ENCODE data around the gene IGFBP5. TPM values are rescaled to one million over a fixed set of nuclear protein-coding genes. Genes with fewer than 3 reads are reported as not detected.
A peak's percentile ranks its signal among the peaks of the same experiment; 100 is the strongest.

IGFBP5 gene
- total RNA-seq, 1 experiment from 2014 or later: 0.20 TPM

DNA sequence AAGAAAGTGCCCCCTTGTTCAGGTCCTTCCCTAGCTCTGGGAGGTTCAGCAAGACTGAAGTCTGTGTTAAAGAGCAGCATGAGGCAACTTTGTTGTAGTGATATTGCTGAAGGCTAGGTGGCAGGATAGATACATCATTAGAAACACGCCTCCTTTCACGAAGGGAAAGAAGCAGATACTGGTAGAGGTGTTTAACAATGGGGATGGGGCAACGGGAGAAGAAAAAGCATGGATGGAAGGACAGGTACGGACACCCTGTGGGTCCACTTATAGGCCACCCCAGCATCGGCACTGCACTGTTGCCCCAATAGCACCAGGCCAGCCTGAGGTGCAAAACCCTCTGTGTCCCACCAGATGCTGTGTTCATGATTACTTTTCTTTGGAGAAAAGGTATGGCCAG lies 3.5 kb upstream of the IGFBP5 start:
- CTCF ChIA-PET: interaction anchor here (0.6 to 2.2 kb wide), 6 partner anchors 22 to 1014 kb away, joined by 3 to 7 read pairs (median 4); no protein-coding TSS in a partner anchor
- Mint-ChIP-seq H3K27ac (ENCODE audit: unreplicated experiment) (no peak overlapping the region), H3K4me1 (ENCODE audit: low read depth, unreplicated experiment) (peaks cover 6% of the 10 kb centered on the region), H3K36me3 (ENCODE audit: insufficient read depth, unreplicated experiment) (no peaks in the 10 kb centered on the region), H3K27me3 (ENCODE audit: insufficient read depth, unreplicated experiment) (peaks cover 16% of the 10 kb centered on the region), H3K9me3 (ENCODE audit: unreplicated experiment) (no peaks in the 10 kb centered on the region), H3K4me3 (ENCODE audit: unreplicated experiment) (no peak overlapping the region)
- peaks cover 6% of the 10 kb centered on the region; the same call in 1 of the 2 replicates for H3K4me1 ChIP-seq
- POLR2A ChIA-PET: interaction anchor here (0.6 kb wide), 1 partner anchor 144 kb away, joined by 3 read pairs; no protein-coding TSS in a partner anchor
- no peak overlapping the region for H3K4me3 ChIP-seq (ENCODE audit: low read depth, low read length)
- DNase-seq: peak in 1 of 2 experiments; percentile 55
- H3K36me3 ChIP-seq (ENCODE audit: control insufficient read depth, insufficient read depth, low read length): no peaks in the 10 kb centered on the region
- TF ChIP-seq, protein P1, sequence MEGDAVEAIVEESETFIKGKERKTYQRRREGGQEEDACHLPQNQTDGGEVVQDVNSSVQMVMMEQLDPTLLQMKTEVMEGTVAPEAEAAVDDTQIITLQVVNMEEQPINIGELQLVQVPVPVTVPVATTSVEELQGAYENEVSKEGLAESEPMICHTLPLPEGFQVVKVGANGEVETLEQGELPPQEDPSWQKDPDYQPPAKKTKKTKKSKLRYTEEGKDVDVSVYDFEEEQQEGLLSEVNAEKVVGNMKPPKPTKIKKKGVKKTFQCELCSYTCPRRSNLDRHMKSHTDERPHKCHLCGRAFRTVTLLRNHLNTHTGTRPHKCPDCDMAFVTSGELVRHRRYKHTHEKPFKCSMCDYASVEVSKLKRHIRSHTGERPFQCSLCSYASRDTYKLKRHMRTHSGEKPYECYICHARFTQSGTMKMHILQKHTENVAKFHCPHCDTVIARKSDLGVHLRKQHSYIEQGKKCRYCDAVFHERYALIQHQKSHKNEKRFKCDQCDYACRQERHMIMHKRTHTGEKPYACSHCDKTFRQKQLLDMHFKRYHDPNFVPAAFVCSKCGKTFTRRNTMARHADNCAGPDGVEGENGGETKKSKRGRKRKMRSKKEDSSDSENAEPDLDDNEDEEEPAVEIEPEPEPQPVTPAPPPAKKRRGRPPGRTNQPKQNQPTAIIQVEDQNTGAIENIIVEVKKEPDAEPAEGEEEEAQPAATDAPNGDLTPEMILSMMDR (IDR thresholded peaks at IDR 0.05; ENCODE audit: insufficient read depth in 1 of 2, low read depth in 1 of 2, low read length in 1 of 2, severe bottlenecking in 1 of 2, unreplicated experiment in 1 of 2): peak; percentile 69 to 80
- BruUV-seq (replicated peaks): no TSS peak
- no peaks in the 10 kb centered on the region; the same call in 1 of the 2 replicates for H3K27me3 ChIP-seq (replicated peaks; ENCODE audit: control insufficient read depth, insufficient read depth, low read length)
- H3K9me3 ChIP-seq: no peaks in the 10 kb centered on the region
- intact Hi-C loops (cut with micrococcal nuclease; ENCODE audit: unreplicated experiment): loop anchor here (1.0 to 10.0 kb wide), 7 partner anchors 78 to 1014 kb away; no protein-coding TSS in a partner anchor

DNA sequence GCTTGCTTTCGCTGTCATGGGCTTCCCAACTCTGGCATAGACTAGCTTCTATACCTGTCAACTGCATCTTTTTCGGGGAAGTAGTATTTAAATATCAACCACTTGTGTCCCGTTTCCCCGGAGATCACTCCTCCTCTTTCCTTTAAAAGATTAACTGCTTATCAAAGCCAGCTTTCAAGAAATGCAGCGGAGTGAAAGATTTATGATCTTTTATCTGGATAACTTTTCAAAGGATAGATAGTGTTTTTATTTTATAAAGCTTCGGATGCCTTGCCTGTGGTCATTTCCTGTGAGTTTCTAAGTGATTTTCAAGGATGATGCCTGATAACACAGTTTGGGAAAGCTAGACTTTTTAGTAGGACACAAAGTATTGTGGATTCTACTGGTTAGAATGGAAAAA lies 2.9 kb upstream of the IGFBP5 start:
- H3K4me1 Mint-ChIP-seq (ENCODE audit: low read depth, unreplicated experiment): peaks cover 6% of the 10 kb centered on the region
- TF ChIP-seq, protein P1 (IDR thresholded peaks at IDR 0.05; ENCODE audit: insufficient read depth in 1 of 2, low read depth in 1 of 2, low read length in 1 of 2, severe bottlenecking in 1 of 2, unreplicated experiment in 1 of 2): no peak

DNA sequence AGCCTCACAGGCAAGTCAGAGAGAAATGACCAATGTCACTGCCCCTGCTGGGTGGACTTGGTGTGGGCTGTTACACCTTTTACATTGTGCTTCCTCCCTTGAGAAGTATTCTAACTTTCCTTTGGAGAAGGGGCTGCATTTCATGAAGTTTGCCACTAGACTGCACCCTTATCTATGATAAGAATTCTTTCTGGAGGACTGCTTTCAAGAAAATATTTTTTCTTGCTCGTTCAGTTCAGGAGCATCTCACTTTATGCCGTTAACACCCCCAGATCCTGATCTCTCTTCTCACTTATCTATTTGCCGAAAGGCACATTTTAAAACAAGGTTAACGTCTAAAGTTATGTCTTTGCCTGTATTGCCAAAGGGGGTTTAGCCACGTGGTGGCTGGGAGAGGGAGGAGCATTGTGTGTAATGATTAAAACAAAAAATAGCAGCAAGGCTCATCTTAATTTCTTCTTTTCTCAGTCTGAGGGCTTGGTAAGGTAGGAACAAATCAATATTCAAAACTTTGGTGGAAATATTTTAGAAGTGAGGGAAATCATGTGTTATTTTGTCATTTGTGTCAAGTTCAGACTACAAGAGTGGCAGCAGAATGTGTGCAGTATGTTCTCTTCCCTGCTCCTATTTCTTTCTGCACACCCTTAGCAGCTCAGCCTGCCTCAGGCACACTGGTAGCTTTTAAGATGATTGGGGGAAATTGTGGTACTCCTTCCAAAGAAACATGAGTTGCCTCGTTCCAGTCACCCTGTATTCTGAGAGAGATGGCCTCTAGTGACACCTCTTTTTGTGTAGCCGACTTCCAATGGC lies 1.6 kb upstream of the IGFBP5 start:
- Histone ChIP-seq H3K9me3 (no peaks in the 10 kb centered on the region), H3K27me3 (replicated peaks; ENCODE audit: control insufficient read depth, insufficient read depth, low read length) (no peaks in the 10 kb centered on the region; the same call in 1 of the 2 replicates), H3K4me3 (ENCODE audit: low read depth, low read length) (no peak overlapping the region), H3K36me3 (ENCODE audit: control insufficient read depth, insufficient read depth, low read length) (no peaks in the 10 kb centered on the region), H3K4me1 (peaks cover 6% of the 10 kb centered on the region; the same call in 1 of the 2 replicates)
- POLR2A ChIA-PET: no interaction called here
- no peaks in the 10 kb centered on the region for H3K36me3 Mint-ChIP-seq (ENCODE audit: insufficient read depth, unreplicated experiment)
- H3K4me1 Mint-ChIP-seq (ENCODE audit: low read depth, unreplicated experiment): peaks cover 17% of the 10 kb centered on the region
- H3K27me3 Mint-ChIP-seq (ENCODE audit: insufficient read depth, unreplicated experiment): peaks cover 19% of the 10 kb centered on the region
- H3K27ac Mint-ChIP-seq (ENCODE audit: unreplicated experiment): no peak overlapping the region
- CTCF ChIA-PET: interaction anchor here (0.7 to 2.2 kb wide), 2 partner anchors 470 to 814 kb away, joined by 3 to 7 read pairs; no protein-coding TSS in a partner anchor
- TF ChIP-seq, protein P1 (IDR thresholded peaks at IDR 0.05; ENCODE audit: insufficient read depth in 1 of 2, low read depth in 1 of 2, low read length in 1 of 2, severe bottlenecking in 1 of 2, unreplicated experiment in 1 of 2): peak; percentile 30 to 56
- no peaks in the 10 kb centered on the region for H3K9me3 Mint-ChIP-seq (ENCODE audit: unreplicated experiment)
- no TSS peak for BruUV-seq (replicated peaks)
- intact Hi-C loops (cut with micrococcal nuclease; ENCODE audit: unreplicated experiment): loop anchor here (1.0 to 10.0 kb wide), 4 partner anchors 285 to 800 kb away; no protein-coding TSS in a partner anchor
- no peak overlapping the region for H3K4me3 Mint-ChIP-seq (ENCODE audit: unreplicated experiment)
- DNase-seq: peak in 1 of 2 experiments; percentile 33

More for the DNA sequence above, 2.9 kb upstream of the IGFBP5 start:
- no TSS peak for BruUV-seq (replicated peaks)
- no peak for DNase-seq
- Histone ChIP-seq H3K9me3 (no peaks in the 10 kb centered on the region), H3K27me3 (replicated peaks; ENCODE audit: control insufficient read depth, insufficient read depth, low read length) (no peaks in the 10 kb centered on the region; the same call in 1 of the 2 replicates), H3K4me3 (ENCODE audit: low read depth, low read length) (no peak overlapping the region), H3K4me1 (peaks cover 6% of the 10 kb centered on the region; the same call in 1 of the 2 replicates), H3K36me3 (ENCODE audit: control insufficient read depth, insufficient read depth, low read length) (no peaks in the 10 kb centered on the region)
- Mint-ChIP-seq H3K36me3 (ENCODE audit: insufficient read depth, unreplicated experiment) (no peaks in the 10 kb centered on the region), H3K27me3 (ENCODE audit: insufficient read depth, unreplicated experiment) (peaks cover 16% of the 10 kb centered on the region), H3K4me3 (ENCODE audit: unreplicated experiment) (no peak overlapping the region), H3K27ac (ENCODE audit: unreplicated experiment) (no peak overlapping the region), H3K9me3 (ENCODE audit: unreplicated experiment) (no peaks in the 10 kb centered on the region)
- ChIA-PET POLR2A (interaction anchor here (0.6 kb wide), 1 partner anchor 145 kb away, joined by 3 read pairs; no protein-coding TSS in a partner anchor), CTCF (interaction anchor here (0.7 to 2.2 kb wide), 5 partner anchors 284 to 1015 kb away, joined by 3 to 7 read pairs (median 5); no protein-coding TSS in a partner anchor)
- intact Hi-C loops (cut with micrococcal nuclease; ENCODE audit: unreplicated experiment): loop anchor here (1.0 to 10.0 kb wide), 6 partner anchors 79 to 1015 kb away; no protein-coding TSS in a partner anchor
